ENCODE data around the gene CDK2. TPM values are rescaled to one million over a fixed set of nuclear protein-coding genes. Genes with fewer than 3 reads are reported as not detected.

The CDK2 gene
- total RNA-seq, 1 donor from 2014 or later = 26.0 TPM

GRCh38 chr12:55946553-55946952 is 20.1 kb upstream of the CDK2 start:
- no peak for TF ChIP-seq CTCF (IDR thresholded peaks at IDR 0.05)
- no peak for TF ChIP-seq POLR2AphosphoS5 (IDR thresholded peaks at IDR 0.05; ENCODE audit: insufficient read depth in 1 of 2, low read depth in 1 of 2)
- TF ChIP-seq POLR2A (IDR thresholded peaks at IDR 0.05) = no peak
- peaks cover 0 to 38% of the 10 kb centered on the region in 2 donors for H3K36me3 ChIP-seq
- intact Hi-C loops (cut with DNase I) = no loop called here
- no peaks in the 10 kb centered on the region for H3K4me1 ChIP-seq
- H3K27me3 ChIP-seq = no peaks in the 10 kb centered on the region
- H3K4me3 ChIP-seq = no peak overlapping the region
- H3K9me3 ChIP-seq = no peaks in the 10 kb centered on the region
- H3K27ac ChIP-seq = no peak overlapping the region
- no peak for DNase-seq (ENCODE audit: extremely low spot score in 2 of 2)

GRCh38 chr12:55955344-55955743 is 11.3 kb upstream of the CDK2 start:
- H3K9me3 ChIP-seq = no peaks in the 10 kb centered on the region
- peaks cover 0 to 32% of the 10 kb centered on the region in 2 donors for H3K36me3 ChIP-seq
- H3K27ac ChIP-seq = no peak overlapping the region

GRCh38 chr12:55955800-55956508 is 10.7 kb upstream of the CDK2 start:
- DNase-seq (ENCODE audit: extremely low spot score in 2 of 2) = no peak
- no peak overlapping the region for H3K27ac ChIP-seq
- H3K4me1 ChIP-seq = peaks cover 10% of the 10 kb centered on the region
- H3K4me3 ChIP-seq = no peak overlapping the region
- TF ChIP-seq POLR2A (IDR thresholded peaks at IDR 0.05) (no peak), POLR2AphosphoS5 (IDR thresholded peaks at IDR 0.05; ENCODE audit: insufficient read depth in 1 of 2, low read depth in 1 of 2) (peak in 1 of 2 donors; percentile 74), CTCF (IDR thresholded peaks at IDR 0.05) (no peak)
- H3K9me3 ChIP-seq = no peaks in the 10 kb centered on the region
- no peaks in the 10 kb centered on the region for H3K27me3 ChIP-seq
- intact Hi-C loops (cut with DNase I) = no loop called here
- H3K36me3 ChIP-seq = peaks cover 0 to 32% of the 10 kb centered on the region in 2 donors

More at GRCh38 chr12:55955344-55955743, 11.3 kb upstream of the CDK2 start:
- Histone ChIP-seq H3K4me3 (no peak overlapping the region), H3K27me3 (no peaks in the 10 kb centered on the region), H3K4me1 (peaks cover 10% of the 10 kb centered on the region)
- TF ChIP-seq POLR2AphosphoS5 (IDR thresholded peaks at IDR 0.05; ENCODE audit: insufficient read depth in 1 of 2, low read depth in 1 of 2) (no peak), POLR2A (IDR thresholded peaks at IDR 0.05) (no peak), CTCF (IDR thresholded peaks at IDR 0.05) (no peak)
- DNase-seq (ENCODE audit: extremely low spot score in 2 of 2) = no peak
- intact Hi-C loops (cut with DNase I) = no loop called here

- Histone ChIP-seq H3K4me1 (peaks cover 10% of the 10 kb centered on the region), H3K36me3 (peaks cover 0 to 21% of the 10 kb centered on the region in 2 donors), H3K27me3 (no peaks in the 10 kb centered on the region), H3K27ac (no peak overlapping the region), H3K4me3 (no peak overlapping the region), H3K9me3 (no peaks in the 10 kb centered on the region)
- intact Hi-C loops (cut with DNase I) = no loop called here
- TF ChIP-seq POLR2A (IDR thresholded peaks at IDR 0.05) = no peak
- no peak for TF ChIP-seq POLR2AphosphoS5 (IDR thresholded peaks at IDR 0.05; ENCODE audit: insufficient read depth in 1 of 2, low read depth in 1 of 2)
- TF ChIP-seq CTCF (IDR thresholded peaks at IDR 0.05) = no peak
- no peak for DNase-seq (ENCODE audit: extremely low spot score in 2 of 2)
These were observed 9.3 kb upstream of the CDK2 start for GRCh38 chr12:55957106-55957859.

GRCh38 chr12:55963760-55964159 is 2.9 kb upstream of the CDK2 start:
- Histone ChIP-seq H3K9me3 (no peaks in the 10 kb centered on the region), H3K36me3 (no peaks in the 10 kb centered on the region), H3K4me3 (no peak overlapping the region), H3K4me1 (peaks cover 23% of the 10 kb centered on the region), H3K27me3 (no peaks in the 10 kb centered on the region), H3K27ac (no peak overlapping the region)
- TF ChIP-seq CTCF (IDR thresholded peaks at IDR 0.05) = no peak
- no peak for TF ChIP-seq POLR2AphosphoS5 (IDR thresholded peaks at IDR 0.05; ENCODE audit: insufficient read depth in 1 of 2, low read depth in 1 of 2)
- TF ChIP-seq POLR2A (IDR thresholded peaks at IDR 0.05) = no peak
- DNase-seq (ENCODE audit: extremely low spot score in 2 of 2) = no peak
- intact Hi-C loops (cut with DNase I) = no loop called here
